CD14-positive monocyte (primary cell): ENCODE results near the gene SERPINA9. TPM values are rescaled to one million over a fixed set of nuclear protein-coding genes. Genes with fewer than 3 reads are reported as not detected.

Experiments
- DNase-seq, 3 donors: peaks; one replicate each; pipeline ENCODE4 v3.0.0-alpha.2; 2011 to 2022
- H2AFZ ChIP-seq: 2 replicates; pipeline ENCODE4 v1.6.0; 2012; ENCODE audit warnings: mild to moderate bottlenecking, low read depth, low read length, inconsistent platforms; ENCODE audit not compliant: insufficient read depth, poor library complexity, severe bottlenecking
- H3K27ac ChIP-seq, 2 donors: 1 replicate in 1 of 2; 2 replicates in 1 of 2; pipeline ENCODE4 v1.5.1; 2012 to 2013; ENCODE audit warnings: low read length in 2 of 2, control low read depth in 1 of 2, inconsistent platforms in 1 of 2, low read depth in 1 of 2, mild to moderate bottlenecking in 1 of 2
- H3K27me3 ChIP-seq, 2 donors: one replicate each; pipeline versions ENCODE4 v1.6.0 to v1.6.1; 2011 to 2013; ENCODE audit warnings: low read length in 2 of 2; ENCODE audit not compliant: control insufficient read depth in 2 of 2, insufficient read depth in 2 of 2
- H3K36me3 ChIP-seq, 2 donors: replicated peaks in 1 of 2; 1 replicate in 1 of 2; 2 replicates in 1 of 2; pipeline versions ENCODE4 v1.5.1 to v1.6.1; 2012 to 2013; ENCODE audit warnings: low read length in 2 of 2, control low read depth in 1 of 2, inconsistent platforms in 1 of 2, mild to moderate bottlenecking in 1 of 2; ENCODE audit not compliant: insufficient read depth in 2 of 2, control insufficient read depth in 1 of 2
- H3K4me1 ChIP-seq, 2 donors: 1 replicate in 1 of 2; 2 replicates in 1 of 2; pipeline versions ENCODE4 v1.5.1 to v1.6.1; 2012 to 2013; ENCODE audit warnings: low read length in 2 of 2, control low read depth in 1 of 2, inconsistent platforms in 1 of 2, mild to moderate bottlenecking in 1 of 2, moderate library complexity in 1 of 2; ENCODE audit not compliant: insufficient read depth in 2 of 2, control insufficient read depth in 1 of 2
- H3K4me2 ChIP-seq: replicated peaks from 2 replicates; pipeline ENCODE3; 2012; ENCODE audit warnings: low read length, moderate library complexity, mild to moderate bottlenecking; ENCODE audit not compliant: poor library complexity, severe bottlenecking; ENCODE audit errors: extremely low read depth
- H3K4me3 ChIP-seq, 3 experiments: fragments of 200-600 bp in 1 of 3; sonication (generic) in 1 of 3; replicated peaks in 1 of 3; 1 replicate in 2 of 3; 2 replicates in 1 of 3; pipeline ENCODE4 v1.5.1; 2011 to 2013; ENCODE audit warnings: low read length in 3 of 3, mild to moderate bottlenecking in 3 of 3, control low read depth in 2 of 3, low read depth in 2 of 3, inconsistent platforms in 1 of 3, moderate library complexity in 1 of 3
- H3K79me2 ChIP-seq: 2 replicates; pipeline ENCODE4 v1.6.0; 2012; ENCODE audit warnings: mild to moderate bottlenecking, control low read depth, inconsistent platforms, low read length, moderate library complexity; ENCODE audit not compliant: insufficient read depth
- H3K9ac ChIP-seq: 2 replicates; pipeline ENCODE4 v1.6.0; 2017; ENCODE audit warnings: low read length, mild to moderate bottlenecking; ENCODE audit not compliant: insufficient read depth, poor library complexity, severe bottlenecking
- H3K9me3 ChIP-seq, 2 donors: replicated peaks in 1 of 2; 1 replicate in 1 of 2; 2 replicates in 1 of 2; pipeline versions ENCODE4 v1.5.1 to v1.6.1; 2012 to 2013; ENCODE audit warnings: low read length in 2 of 2, control low read depth in 1 of 2; ENCODE audit not compliant: control insufficient read depth in 1 of 2, insufficient read depth in 1 of 2
- H4K20me1 ChIP-seq: 2 replicates; pipeline ENCODE4 v1.6.0; 2012; ENCODE audit warnings: mild to moderate bottlenecking, low read length, control low read depth, moderate library complexity; ENCODE audit not compliant: insufficient read depth
- H3K27ac Mint-ChIP-seq, 7 donors: one replicate each; pipeline ENCODE4 v1.8.0; 2020; ENCODE audit warnings: mild to moderate bottlenecking in 7 of 7, mixed read lengths in 7 of 7, moderate library complexity in 6 of 7, inconsistent platforms in 2 of 7
- H3K27me3 Mint-ChIP-seq, 3 donors: one replicate each; pipeline ENCODE4 v1.8.0; 2021 to 2022; ENCODE audit warnings: low read depth in 3 of 3, mild to moderate bottlenecking in 3 of 3, mixed read lengths in 3 of 3, moderate library complexity in 3 of 3, inconsistent platforms in 1 of 3
- H3K36me3 Mint-ChIP-seq, 2 donors: one replicate each; pipeline ENCODE4 v1.8.0; 2020; ENCODE audit warnings: mixed read lengths in 2 of 2, inconsistent platforms in 1 of 2, mild to moderate bottlenecking in 1 of 2
- H3K4me1 Mint-ChIP-seq: one replicate; pipeline ENCODE4 v1.8.0; 2020; ENCODE audit warnings: mild to moderate bottlenecking, mixed read lengths
- H3K4me3 Mint-ChIP-seq, 2 donors: one replicate each; pipeline ENCODE4 v1.8.0; 2020; ENCODE audit warnings: mild to moderate bottlenecking in 2 of 2, mixed read lengths in 2 of 2, moderate library complexity in 1 of 2
- H3K9me3 Mint-ChIP-seq, 7 donors: one replicate each; pipeline ENCODE4 v1.8.0; 2020 to 2022; ENCODE audit warnings: mixed read lengths in 7 of 7, mild to moderate bottlenecking in 6 of 7, moderate library complexity in 6 of 7, inconsistent platforms in 2 of 7
- CTCF ChIP-seq: fragments of 200-600 bp; IDR thresholded peaks from one replicate; pipeline ENCODE4 v1.8.0; 2022; ENCODE audit warnings: antibody characterized with exemption, mild to moderate bottlenecking
- WGBS: methylation state at CpG from one replicate; pipeline ENCODE4 v1.1.5; 2013; ENCODE audit warnings: missing lambda C conversion rate; ENCODE audit not compliant: insufficient coverage; 5-methylcytosine and 5-hydroxymethylcytosine counted together
- intact Hi-C, 2 donors: fragments of 100-400 bp; cut with micrococcal nuclease; formaldehyde crosslinking; loops; one replicate each; pipeline versions ENCODE4 v1.15.0 to v1.15.1; 2023
- polyA plus RNA-seq, 3 donors: library from polyadenylated mRNA; depleted of rRNA in 1 of 3; unstranded in 2 of 3; stranded (reverse) in 1 of 3; fragments of 300-500 nt in 2 of 3; fragments of >200 nt in 1 of 3; fragmentation: Illumina TruSeq in 2 of 3; gene quantifications; 1 replicate in 2 of 3; 2 replicates in 1 of 3; pipeline ENCODE4 v1.2.3, GENCODE V29; 2012 to 2021

SERPINA9 gene
- polyA plus RNA-seq, 3 donors: not detected

DNA sequence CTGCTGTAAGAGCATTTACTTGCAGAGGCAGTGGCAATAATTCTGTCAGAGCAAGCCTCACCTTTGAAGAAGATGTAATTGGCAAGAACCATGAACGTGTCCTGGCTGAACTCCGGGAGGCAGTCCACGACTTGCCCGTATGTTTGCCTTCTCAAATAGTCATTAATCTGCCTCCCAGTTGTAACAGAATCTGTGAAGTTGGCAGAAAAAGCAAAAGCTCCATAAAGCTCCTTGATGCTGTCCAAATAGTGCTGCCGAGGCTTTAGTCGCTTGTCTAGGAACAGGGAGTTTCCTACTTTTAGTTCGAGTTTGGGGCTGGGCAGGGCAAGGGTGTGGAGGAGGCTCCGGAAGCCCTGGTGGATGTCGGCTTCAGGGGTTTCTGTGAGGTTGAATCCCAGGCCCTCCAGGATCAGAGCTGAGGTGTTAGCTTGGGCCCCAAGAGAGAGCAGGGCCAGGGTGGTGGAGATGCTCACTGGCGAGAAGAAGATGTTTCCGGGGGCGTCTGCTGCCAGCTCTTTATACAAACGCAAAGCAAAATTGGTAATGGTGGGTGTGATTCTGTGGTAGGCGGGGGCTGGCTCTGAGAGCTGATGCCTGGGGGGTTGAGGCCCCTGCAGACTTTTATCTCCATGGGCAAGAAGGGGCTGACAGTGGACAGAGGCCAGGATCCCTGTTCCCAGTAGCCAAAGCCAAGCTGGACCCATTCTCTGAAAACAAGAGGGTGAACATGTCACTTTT, 27.8 kb downstream of the SERPINA9 start:
- 89% methylated on average over 14 of the region's 14 CpGs for WGBS
- H3K4me2 ChIP-seq: no peak overlapping the region
- no peak overlapping the region for H3K27ac Mint-ChIP-seq

DNA sequence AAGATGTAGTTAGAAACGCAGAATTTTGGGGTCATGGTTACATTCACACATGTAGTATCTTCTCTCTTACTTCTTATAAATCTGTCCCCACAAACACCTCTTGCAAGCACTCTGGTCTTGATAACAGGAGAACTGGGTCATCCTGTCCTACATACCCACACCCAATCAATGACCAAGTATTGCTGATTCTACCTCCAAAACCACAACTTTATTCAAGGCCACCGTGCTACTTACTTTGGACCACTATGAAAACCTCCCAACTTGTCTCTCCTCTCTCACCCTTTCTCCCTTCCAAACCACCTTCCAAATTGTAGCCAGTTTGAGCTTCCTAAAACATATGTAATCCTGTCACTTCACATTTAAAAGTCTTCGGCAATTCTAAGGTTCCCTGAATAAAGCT, 28.8 kb downstream of the SERPINA9 start:
- Histone ChIP-seq H3K4me1 (no peaks in the 10 kb centered on the region), H3K79me2 (no peaks in the 10 kb centered on the region), H4K20me1 (no peaks in the 10 kb centered on the region), H3K27me3 (peaks cover 14 to 16% of the 10 kb centered on the region in 2 donors), H3K36me3 (no peaks in the 10 kb centered on the region), H3K27ac (no peak overlapping the region), H3K4me2 (no peak overlapping the region), H3K4me3 (no peak overlapping the region), H3K9ac (no peak overlapping the region), H2AFZ (no peak overlapping the region), H3K9me3 (no peaks in the 10 kb centered on the region)
- H3K4me3 Mint-ChIP-seq: no peak overlapping the region
- intact Hi-C loops: no loop called here
- H3K27ac Mint-ChIP-seq: no peak overlapping the region
- peaks cover 0 to 3% (median 0%) of the 10 kb centered on the region in 7 donors for H3K9me3 Mint-ChIP-seq
- 82% methylated on average over 1 of the region's 3 CpGs for WGBS
- H3K36me3 Mint-ChIP-seq: no peaks in the 10 kb centered on the region
- TF ChIP-seq CTCF: no peak
- no peak for DNase-seq
- H3K27me3 Mint-ChIP-seq: peaks cover 19 to 38% (median 22%) of the 10 kb centered on the region in 3 donors
- H3K4me1 Mint-ChIP-seq: no peaks in the 10 kb centered on the region

More for the DNA sequence above, 27.8 kb downstream of the SERPINA9 start:
- Histone ChIP-seq H3K79me2 (no peaks in the 10 kb centered on the region), H3K4me3 (no peak overlapping the region), H3K27me3 (peaks cover 15 to 20% of the 10 kb centered on the region in 2 donors), H4K20me1 (no peaks in the 10 kb centered on the region), H3K27ac (no peak overlapping the region), H3K4me1 (no peaks in the 10 kb centered on the region), H2AFZ (no peak overlapping the region), H3K9ac (no peak overlapping the region), H3K36me3 (no peaks in the 10 kb centered on the region), H3K9me3 (no peaks in the 10 kb centered on the region)
- no peak for DNase-seq
- Mint-ChIP-seq H3K36me3 (no peaks in the 10 kb centered on the region), H3K4me1 (no peaks in the 10 kb centered on the region), H3K9me3 (peaks cover 0 to 2% (median 0%) of the 10 kb centered on the region in 7 donors), H3K4me3 (no peak overlapping the region), H3K27me3 (peaks cover 21 to 48% (median 25%) of the 10 kb centered on the region in 3 donors)
- intact Hi-C loops: no loop called here
- no peak for TF ChIP-seq CTCF
